GM18511 (cell line): Measurements from ENCODE around the gene PFDN5.

Experiments used
- ATAC-seq: cut with Tn5 transposase; IDR thresholded peaks from one replicate; pipeline ENCODE4 v1.9.1; 2021; ENCODE audit warnings: mild to moderate bottlenecking, moderate library complexity; ENCODE audit not compliant: unreplicated experiment

The PFDN5 gene

GRCh38 chr12:53295070-53295890, at the start of gene PFDN5:
Gene PFDN5, plus strand, starts transcription at chr12:53295542. Its CDS starts 26 bp downstream, at chr12:53295568.
- ATAC-seq = peak; percentile 86

DNA sequence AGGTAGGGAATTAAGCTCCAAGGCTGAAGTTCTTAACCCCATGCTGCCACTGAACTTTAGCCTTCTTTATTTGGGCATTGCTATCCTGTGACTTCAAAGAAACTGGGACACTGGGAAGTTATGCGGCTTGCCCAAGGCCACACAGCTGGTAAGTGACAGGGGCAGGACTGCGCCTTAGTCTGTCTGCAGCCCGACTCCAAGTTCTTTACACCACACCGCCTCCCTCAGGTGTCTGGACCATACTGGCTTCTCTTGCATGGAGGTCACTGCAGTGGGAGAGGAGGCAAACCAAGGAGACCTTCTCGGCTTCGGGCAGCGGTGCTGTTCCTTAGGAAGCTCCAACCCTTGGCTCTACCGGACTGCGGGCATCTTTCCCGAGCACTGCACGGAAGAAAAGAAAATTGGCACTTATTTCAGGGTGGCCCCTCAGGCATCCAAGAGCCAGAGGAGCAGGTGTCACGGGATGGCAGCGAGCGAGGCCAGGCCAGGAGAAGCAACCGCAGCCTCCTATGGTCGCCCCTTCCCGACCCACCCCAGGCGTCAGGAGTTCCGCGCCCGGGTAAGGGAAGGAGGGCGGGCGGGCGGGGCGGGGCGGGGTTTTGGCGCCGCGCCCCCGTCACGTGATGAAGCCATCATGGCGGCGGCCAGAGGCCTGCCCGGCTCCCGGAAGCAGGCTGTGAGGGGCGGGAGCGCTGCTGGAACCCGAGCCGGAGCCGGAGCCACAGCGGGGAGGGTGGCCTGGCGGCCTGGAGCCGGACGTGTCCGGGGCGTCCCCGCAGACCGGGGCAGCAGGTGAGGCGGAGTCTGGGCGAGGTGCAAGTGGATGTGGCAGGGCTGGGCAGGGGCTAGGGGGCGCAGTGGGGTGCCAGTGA, 43.6 kb upstream of the PFDN5 start:
- ATAC-seq = peak; percentile 84

GRCh38 chr12:53252349-53252916, 42.9 kb upstream of the PFDN5 start:
- ATAC-seq = no peak

- no peak for ATAC-seq
Measured at GRCh38 chr12:53253298-53253697, 42.0 kb upstream of the PFDN5 start.

DNA sequence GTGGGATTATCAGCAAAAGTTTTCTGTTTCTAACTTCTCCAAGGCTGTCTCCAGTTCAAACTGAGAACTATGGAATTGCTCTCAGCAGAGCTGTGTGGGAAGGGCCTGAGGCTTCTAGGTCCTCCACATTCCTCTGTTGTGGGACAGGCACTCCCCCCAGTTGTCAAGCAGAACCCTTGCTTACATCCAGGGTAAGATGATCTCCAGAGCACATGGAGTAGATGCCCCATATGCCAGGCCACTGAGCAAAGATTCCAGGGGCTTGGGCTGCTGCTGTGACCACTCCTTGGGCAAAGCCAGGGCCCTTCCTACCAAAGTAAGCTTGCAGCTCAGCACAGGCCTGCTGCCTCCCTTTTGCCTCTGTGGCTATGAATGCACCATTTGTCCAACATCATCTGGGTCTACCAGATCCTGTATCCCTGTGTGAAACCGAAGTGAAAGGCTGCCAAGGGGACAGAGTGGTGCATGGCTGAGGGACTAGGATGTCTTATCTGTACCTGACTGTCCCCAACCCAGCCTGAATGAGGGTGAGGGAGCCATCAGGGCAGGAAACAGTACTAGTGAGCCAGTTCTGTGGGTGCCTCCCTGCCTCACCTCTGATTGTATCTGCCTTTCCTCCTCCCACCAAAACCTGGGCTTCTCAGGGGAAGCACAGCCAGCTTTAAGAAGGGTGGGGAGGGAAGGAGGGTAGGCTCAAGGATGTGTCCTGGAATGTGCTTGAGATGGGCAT, 40.4 kb upstream of the PFDN5 start:
- ATAC-seq = no peak

GRCh38 chr12:53255996-53256395, 39.3 kb upstream of the PFDN5 start:
- no peak for ATAC-seq

DNA sequence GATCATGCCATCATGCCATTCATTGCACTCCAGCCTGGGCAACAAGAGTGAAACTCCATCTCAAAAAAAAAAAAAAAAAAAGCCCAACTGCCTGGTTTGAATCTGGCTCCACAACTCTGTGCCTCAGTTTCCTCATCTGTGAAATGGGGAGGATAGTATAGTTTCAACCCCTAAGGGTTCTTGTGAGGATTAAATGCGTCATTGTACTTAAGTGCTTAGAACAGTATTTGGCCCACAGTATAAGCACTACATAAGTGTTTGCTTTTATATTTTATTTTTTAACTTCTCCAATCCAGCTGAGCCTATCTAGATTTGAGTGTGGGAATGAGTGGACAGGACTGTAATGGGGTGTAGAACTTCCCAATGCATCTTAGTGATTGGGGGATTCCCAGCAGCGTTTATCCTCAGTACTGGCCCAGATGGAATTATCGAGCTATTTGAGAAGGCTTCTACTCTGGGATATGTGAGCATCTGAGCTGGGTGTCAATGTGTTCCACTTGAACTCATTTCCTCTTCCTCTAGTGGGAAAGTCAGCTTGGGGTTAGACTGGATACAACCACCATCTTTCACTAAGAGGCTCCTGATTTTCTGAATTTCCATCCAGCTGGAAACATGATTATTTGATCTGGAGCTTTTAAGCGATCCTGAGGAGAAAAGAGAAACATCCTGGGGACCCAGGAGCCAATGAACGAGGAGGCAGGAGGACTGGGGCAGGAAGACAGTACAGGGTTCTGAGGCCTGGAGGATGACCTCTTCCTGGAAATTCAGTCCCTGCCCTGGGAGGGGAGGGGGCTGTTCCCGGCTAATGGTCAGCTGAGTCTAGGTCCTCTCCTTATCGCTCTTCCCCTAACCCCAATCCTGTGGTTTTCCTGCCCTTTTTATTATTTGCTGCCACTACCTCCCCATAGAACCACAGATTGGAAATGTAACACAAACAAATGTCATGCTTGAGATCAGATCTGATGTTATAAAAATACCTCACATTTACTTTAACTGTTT, 36.5 kb upstream of the PFDN5 start:
- ATAC-seq = no peak

- no peak for ATAC-seq
Measured at GRCh38 chr12:53259891-53260290, 35.5 kb upstream of the PFDN5 start.

DNA sequence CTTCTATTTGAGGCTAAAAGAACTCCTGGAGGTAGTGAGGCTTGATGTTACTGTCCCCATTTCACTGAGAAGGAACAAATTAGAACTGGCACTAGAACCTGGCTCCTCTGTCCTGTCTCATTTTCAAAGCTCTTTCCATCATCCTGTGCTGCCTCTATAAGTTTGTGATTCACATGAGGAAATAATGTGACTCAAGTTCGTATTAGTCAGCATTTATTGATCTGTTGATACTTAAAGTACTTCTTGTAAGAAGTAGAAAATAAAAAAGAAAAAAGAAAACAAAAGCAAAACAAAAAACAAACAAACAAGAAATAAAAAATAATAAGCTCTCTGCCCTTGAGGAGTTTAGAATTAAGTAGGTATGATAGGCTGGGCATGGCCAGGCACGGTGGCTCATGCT, 29.6 kb upstream of the PFDN5 start:
- ATAC-seq = no peak

DNA sequence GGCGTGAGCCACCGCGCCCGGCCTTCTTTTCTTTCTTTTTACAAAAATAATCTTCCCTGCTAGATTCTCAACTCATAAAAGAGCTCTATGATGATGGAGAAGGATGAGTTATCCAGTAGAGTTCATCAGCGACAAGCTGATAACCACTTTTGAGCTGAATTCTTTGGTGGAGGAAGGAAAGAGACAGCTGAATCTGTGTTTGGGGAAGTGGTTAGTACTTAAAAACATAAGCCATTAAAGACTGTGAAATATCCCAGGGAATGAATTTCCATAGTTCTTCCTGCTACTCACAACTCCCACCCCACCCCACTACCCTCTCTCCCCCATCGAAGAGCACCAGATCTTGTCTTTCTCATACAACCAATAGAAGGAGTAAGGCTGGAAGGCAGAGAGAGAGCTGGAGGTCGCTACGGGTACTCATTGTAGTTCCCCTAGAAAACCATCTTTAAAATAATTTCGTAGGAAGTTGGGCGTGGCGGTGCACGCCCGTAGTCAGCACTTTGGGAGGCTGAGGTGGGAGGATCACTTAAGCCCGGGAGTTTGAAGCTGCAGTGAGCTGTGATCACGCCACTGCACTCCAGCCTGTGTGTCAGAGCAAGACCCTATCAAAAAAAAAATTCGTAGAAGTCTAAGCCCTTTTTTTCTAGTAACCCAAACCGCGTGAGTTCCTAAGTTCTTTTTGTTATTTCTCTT, 27.9 kb upstream of the PFDN5 start:
- ATAC-seq = peak; percentile 23

DNA sequence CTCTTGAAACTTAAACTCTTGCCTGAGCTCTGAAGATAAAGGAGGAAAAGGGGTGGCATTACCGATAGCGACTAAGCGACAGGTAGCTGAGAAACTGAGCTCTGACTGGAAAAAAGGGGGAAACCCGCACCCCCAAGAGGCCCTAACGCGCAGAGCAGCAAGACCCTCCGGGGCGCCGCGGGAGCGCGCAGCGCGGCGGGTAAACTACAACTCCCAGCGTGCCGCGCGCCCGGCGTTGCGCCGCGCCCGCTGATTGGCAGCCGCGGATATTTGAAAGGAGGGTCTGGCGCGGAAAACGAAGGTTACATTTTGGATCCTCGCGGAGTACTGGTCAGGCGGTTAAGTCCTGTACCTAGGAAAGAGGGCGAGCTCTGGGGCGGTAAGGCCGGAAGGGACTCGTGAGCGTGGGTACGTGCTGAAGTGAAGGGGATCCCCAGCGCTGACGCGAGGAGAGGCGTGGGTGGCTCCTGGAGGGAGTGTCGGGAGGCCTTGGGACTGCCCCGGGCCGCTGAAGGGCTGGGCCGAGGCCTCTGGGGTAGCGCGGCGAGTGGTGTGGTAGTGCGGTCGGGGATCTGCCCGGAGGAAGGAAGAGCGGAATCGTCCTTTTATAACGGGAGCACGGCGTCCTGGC, 27.2 kb upstream of the PFDN5 start, which contains the start of gene ESPL1:
ESPL1 (plus strand) TSS at position 301 of the 631 bp plus-strand sequence. CDS start 468 bp downstream, outside the sequence.
- peak; percentile 91 for ATAC-seq

GRCh38 chr12:53268630-53269562, 26.4 kb upstream of the PFDN5 start:
- ATAC-seq = no peak

- ATAC-seq = no peak
Measured at GRCh38 chr12:53274445-53274844, 20.9 kb upstream of the PFDN5 start.

GRCh38 chr12:53276511-53276910, 18.8 kb upstream of the PFDN5 start:
- ATAC-seq = no peak

- ATAC-seq = no peak
Measured at GRCh38 chr12:53277981-53278380, 17.4 kb upstream of the PFDN5 start.

- no peak for ATAC-seq
Measured at GRCh38 chr12:53279283-53279869, 16.0 kb upstream of the PFDN5 start.

GRCh38 chr12:53279888-53280498, 15.3 kb upstream of the PFDN5 start:
- no peak for ATAC-seq
